ENCODE measurements around the gene CFP. TPM values are rescaled to one million over a fixed set of nuclear protein-coding genes. Genes with fewer than 3 reads are reported as not detected.
A peak's percentile ranks its signal among the peaks of the same experiment; 100 is the strongest.

Gene CFP
- polyA plus RNA-seq, 2 donors: 0.77 to 3.6 TPM

GRCh38 chrX:47578692-47579091 lies 51.0 kb downstream of the CFP start:
- H3K4me1 ChIP-seq (ENCODE audit: control insufficient read depth in 2 of 2, insufficient read depth in 2 of 2, low read length in 1 of 2): peaks cover 2% of the 10 kb centered on the region in 2 donors
- H3K27me3 ChIP-seq (ENCODE audit: control insufficient read depth in 1 of 2, insufficient read depth in 2 of 2, low read length in 2 of 2): no peaks in the 10 kb centered on the region
- 42 to 62% methylated on average over 16 of the region's 16 CpGs for WGBS, 2 donors
- no peak overlapping the region for H3K4me3 ChIP-seq (ENCODE audit: low read depth in 1 of 2, low read length in 2 of 2)
- no peaks in the 10 kb centered on the region for H3K36me3 ChIP-seq (ENCODE audit: control insufficient read depth in 2 of 2, insufficient read depth in 2 of 2, low read length in 1 of 2)
- no peak overlapping the region for H3K27ac ChIP-seq (ENCODE audit: low read depth in 2 of 2, low read length in 1 of 2)
- no peaks in the 10 kb centered on the region for H3K9me3 ChIP-seq (ENCODE audit: control insufficient read depth in 2 of 2, insufficient read depth in 1 of 2, low read depth in 1 of 2, low read length in 1 of 2)

- WGBS, 2 donors: 62% methylated on average over 3 of the region's 3 CpGs
- Histone ChIP-seq H3K9me3 (ENCODE audit: control insufficient read depth in 2 of 2, insufficient read depth in 1 of 2, low read depth in 1 of 2, low read length in 1 of 2) (no peaks in the 10 kb centered on the region), H3K4me3 (ENCODE audit: low read depth in 1 of 2, low read length in 2 of 2) (no peak overlapping the region), H3K4me1 (ENCODE audit: control insufficient read depth in 2 of 2, insufficient read depth in 2 of 2, low read length in 1 of 2) (peaks cover 2% of the 10 kb centered on the region in 2 donors), H3K27ac (ENCODE audit: low read depth in 2 of 2, low read length in 1 of 2) (no peak overlapping the region), H3K36me3 (ENCODE audit: control insufficient read depth in 2 of 2, insufficient read depth in 2 of 2, low read length in 1 of 2) (no peaks in the 10 kb centered on the region), H3K27me3 (ENCODE audit: control insufficient read depth in 1 of 2, insufficient read depth in 2 of 2, low read length in 2 of 2) (no peaks in the 10 kb centered on the region)
Measured at GRCh38 chrX:47577901-47578300, 51.8 kb downstream of the CFP start.

- WGBS, 2 donors: 45 to 61% methylated on average over 9 of the region's 9 CpGs
- no peak overlapping the region for H3K27ac ChIP-seq (ENCODE audit: low read depth in 2 of 2, low read length in 1 of 2)
- H3K4me1 ChIP-seq (ENCODE audit: control insufficient read depth in 2 of 2, insufficient read depth in 2 of 2, low read length in 1 of 2): peaks cover 2% of the 10 kb centered on the region in 2 donors
- no peaks in the 10 kb centered on the region for H3K36me3 ChIP-seq (ENCODE audit: control insufficient read depth in 2 of 2, insufficient read depth in 2 of 2, low read length in 1 of 2)
- no peaks in the 10 kb centered on the region for H3K9me3 ChIP-seq (ENCODE audit: control insufficient read depth in 2 of 2, insufficient read depth in 1 of 2, low read depth in 1 of 2, low read length in 1 of 2)
- no peak overlapping the region for H3K4me3 ChIP-seq (ENCODE audit: low read depth in 1 of 2, low read length in 2 of 2)
- no peaks in the 10 kb centered on the region for H3K27me3 ChIP-seq (ENCODE audit: control insufficient read depth in 1 of 2, insufficient read depth in 2 of 2, low read length in 2 of 2)
Measured at GRCh38 chrX:47577424-47577823, 52.3 kb downstream of the CFP start.

GRCh38 chrX:47576021-47576898 lies 53.5 kb downstream of the CFP start:
- Histone ChIP-seq H3K9me3 (ENCODE audit: control insufficient read depth in 2 of 2, insufficient read depth in 1 of 2, low read depth in 1 of 2, low read length in 1 of 2) (no peaks in the 10 kb centered on the region), H3K27me3 (ENCODE audit: control insufficient read depth in 1 of 2, insufficient read depth in 2 of 2, low read length in 2 of 2) (no peaks in the 10 kb centered on the region), H3K4me1 (ENCODE audit: control insufficient read depth in 2 of 2, insufficient read depth in 2 of 2, low read length in 1 of 2) (peaks cover 0 to 2% of the 10 kb centered on the region in 2 donors), H3K4me3 (ENCODE audit: low read depth in 1 of 2, low read length in 2 of 2) (no peak overlapping the region), H3K36me3 (ENCODE audit: control insufficient read depth in 2 of 2, insufficient read depth in 2 of 2, low read length in 1 of 2) (peaks cover 0 to 2% of the 10 kb centered on the region in 2 donors), H3K27ac (ENCODE audit: low read depth in 2 of 2, low read length in 1 of 2) (no peak overlapping the region)
- 91 to 93% methylated on average over 20 of the region's 20 CpGs for WGBS, 2 donors

- no peaks in the 10 kb centered on the region for H3K9me3 ChIP-seq (ENCODE audit: control insufficient read depth in 2 of 2, insufficient read depth in 1 of 2, low read depth in 1 of 2, low read length in 1 of 2)
- no peaks in the 10 kb centered on the region for H3K27me3 ChIP-seq (ENCODE audit: control insufficient read depth in 1 of 2, insufficient read depth in 2 of 2, low read length in 2 of 2)
- peak overlapping the region in 1 of 2 donors; percentile 22 for H3K4me3 ChIP-seq (ENCODE audit: low read depth in 1 of 2, low read length in 2 of 2)
- WGBS, 2 donors: 50 to 52% methylated on average over 27 of the region's 27 CpGs
- no peak overlapping the region for H3K27ac ChIP-seq (ENCODE audit: low read depth in 2 of 2, low read length in 1 of 2)
- H3K36me3 ChIP-seq (ENCODE audit: control insufficient read depth in 2 of 2, insufficient read depth in 2 of 2, low read length in 1 of 2): peaks cover 8% of the 10 kb centered on the region in 2 donors
- H3K4me1 ChIP-seq (ENCODE audit: control insufficient read depth in 2 of 2, insufficient read depth in 2 of 2, low read length in 1 of 2): peaks cover 0 to 2% of the 10 kb centered on the region in 2 donors
Measured at GRCh38 chrX:47574547-47575301, 55.0 kb downstream of the CFP start.

- Histone ChIP-seq H3K4me1 (ENCODE audit: control insufficient read depth in 2 of 2, insufficient read depth in 2 of 2, low read length in 1 of 2) (peaks cover 0 to 2% of the 10 kb centered on the region in 2 donors), H3K27ac (ENCODE audit: low read depth in 2 of 2, low read length in 1 of 2) (peak overlapping the region; percentile 11 to 27), H3K27me3 (ENCODE audit: control insufficient read depth in 1 of 2, insufficient read depth in 2 of 2, low read length in 2 of 2) (no peaks in the 10 kb centered on the region), H3K36me3 (ENCODE audit: control insufficient read depth in 2 of 2, insufficient read depth in 2 of 2, low read length in 1 of 2) (peaks cover 9 to 15% of the 10 kb centered on the region in 2 donors), H3K9me3 (ENCODE audit: control insufficient read depth in 2 of 2, insufficient read depth in 1 of 2, low read depth in 1 of 2, low read length in 1 of 2) (no peaks in the 10 kb centered on the region), H3K4me3 (ENCODE audit: low read depth in 1 of 2, low read length in 2 of 2) (peak overlapping the region in 1 of 2 donors; percentile 22)
- 15 to 20% methylated on average over 19 to 41 of the region's 41 CpGs for WGBS, 2 donors
Measured at GRCh38 chrX:47574076-47574546, 55.6 kb downstream of the CFP start.

- H3K4me1 ChIP-seq (ENCODE audit: control insufficient read depth in 2 of 2, insufficient read depth in 2 of 2, low read length in 1 of 2): peaks cover 0 to 2% of the 10 kb centered on the region in 2 donors
- no peaks in the 10 kb centered on the region for H3K27me3 ChIP-seq (ENCODE audit: control insufficient read depth in 1 of 2, insufficient read depth in 2 of 2, low read length in 2 of 2)
- peak overlapping the region; percentile 11 to 27 for H3K27ac ChIP-seq (ENCODE audit: low read depth in 2 of 2, low read length in 1 of 2)
- peak overlapping the region in 1 of 2 donors; percentile 6 for H3K4me3 ChIP-seq (ENCODE audit: low read depth in 1 of 2, low read length in 2 of 2)
- peaks cover 9 to 15% of the 10 kb centered on the region in 2 donors for H3K36me3 ChIP-seq (ENCODE audit: control insufficient read depth in 2 of 2, insufficient read depth in 2 of 2, low read length in 1 of 2)
- H3K9me3 ChIP-seq (ENCODE audit: control insufficient read depth in 2 of 2, insufficient read depth in 1 of 2, low read depth in 1 of 2, low read length in 1 of 2): no peaks in the 10 kb centered on the region
- 16 to 32% methylated on average over 19 to 20 of the region's 20 CpGs for WGBS, 2 donors
Measured at GRCh38 chrX:47573341-47574075, 56.2 kb downstream of the CFP start.
